K562 (cell line): Measurements from ENCODE around the gene A2ML1.

Source experiments
- BACH1 ChIP-seq: fragments of 200-800 bp; sonication (Bioruptor generic); IDR thresholded peaks from 2 replicates; pipeline ENCODE4 v1.6.1; 2016; ENCODE audit warnings: missing genetic modification characterization, missing compliant biosample characterization
- CEBPZ ChIP-seq: fragments of 150-350 bp; IDR thresholded peaks from 2 replicates; pipeline ENCODE4 v1.6.1; 2014; ENCODE audit warnings: low read depth, mild to moderate bottlenecking, low read length, borderline replicate concordance
- CTCF ChIP-seq, 3 experiments: IDR thresholded peaks in 2 of 3; conservative IDR thresholded peaks in 1 of 3; 2 replicates each; pipeline ENCODE4 v1.5.1; 2011 to 2012; ENCODE audit warnings: low read length in 3 of 3, mild to moderate bottlenecking in 3 of 3, control low read depth in 2 of 3, improper control_type of control experiment in 1 of 3, inconsistent platforms in 1 of 3, low read depth in 1 of 3, mixed read lengths in 1 of 3, moderate library complexity in 1 of 3; ENCODE audit not compliant: insufficient read depth in 2 of 3
- ESRRA ChIP-seq: fragments of 450-650 bp; IDR thresholded peaks from 2 replicates; pipeline ENCODE4 v1.6.1; 2014; ENCODE audit warnings: low read depth, mild to moderate bottlenecking, moderate library complexity, borderline replicate concordance
- FOS ChIP-seq: IDR thresholded peaks from 3 replicates; pipeline ENCODE4 v1.6.1; 2011; ENCODE audit not compliant: insufficient read length; ENCODE audit errors: extremely low read depth
- HNRNPUL1 ChIP-seq: fragments of 200-400 bp; formaldehyde crosslinking; IDR thresholded peaks from 2 replicates; pipeline ENCODE4 v1.6.1; 2017; ENCODE audit warnings: low read length
- MAFG ChIP-seq: fragments of 450-650 bp; conservative IDR thresholded peaks from 2 replicates; pipeline ENCODE4 v1.6.1; 2016; ENCODE audit warnings: missing genetic modification characterization, missing compliant biosample characterization
- MAX ChIP-seq: sonication (generic); formaldehyde crosslinking; IDR thresholded peaks from 2 replicates; pipeline ENCODE4 v1.9.0; 2022; ENCODE audit warnings: mild to moderate bottlenecking, missing genetic modification reagents
- MXI1 ChIP-seq: IDR thresholded peaks from 2 replicates; pipeline ENCODE4 v1.6.1; 2011; ENCODE audit warnings: low read depth, mild to moderate bottlenecking, improper control_type of control experiment, low read length
- POLR2A ChIP-seq: fragments of 450-650 bp; conservative IDR thresholded peaks from 2 replicates; pipeline ENCODE4 v1.6.1; 2016
- REST ChIP-seq, 2 experiments: fragments of 450-650 bp; formaldehyde crosslinking in 1 of 2; IDR thresholded peaks; 2 replicates each; pipeline versions ENCODE4 v1.4.0 to v1.6.1; 2014 to 2020; ENCODE audit warnings: mild to moderate bottlenecking in 2 of 2, borderline replicate concordance in 1 of 2, low read depth in 1 of 2
- STAT5B ChIP-seq: fragments of 250-450 bp; sonication (Bioruptor Pico); IDR thresholded peaks from 2 replicates; pipeline ENCODE4 v1.8.0; 2021; ENCODE audit warnings: mild to moderate bottlenecking, inconsistent platforms
- TCF7L2 ChIP-seq: fragments of 150-350 bp; IDR thresholded peaks from 2 replicates; pipeline ENCODE4 v1.6.1; 2016; ENCODE audit warnings: low read depth, mild to moderate bottlenecking, low read length, moderate library complexity
- ZNF584 ChIP-seq: fragments of 200-800 bp; sonication (Bioruptor generic); IDR thresholded peaks from 2 replicates; pipeline ENCODE4 v1.6.1; 2016; ENCODE audit warnings: low read depth, mild to moderate bottlenecking, missing genetic modification characterization, missing compliant biosample characterization

- TF ChIP-seq CTCF (IDR thresholded peaks at IDR 0.05 in 2 of 3, conservative IDR thresholded peaks at IDR 0.05 in 1 of 3; ENCODE audit: insufficient read depth in 2 of 3, low read depth in 1 of 3, low read length in 3 of 3) (no peak), BACH1 (tag) (no peak), MAX (CRISPR knock-in tag) (no peak), POLR2A (no peak), CEBPZ (no peak), FOS (no peak), HNRNPUL1 (no peak), ZNF584 (CRISPR knock-in tag) (no peak), MXI1 (no peak), REST (IDR thresholded peaks at IDR 0.05; ENCODE audit: borderline replicate concordance) (no peak), REST (CRISPR knock-in tag; IDR thresholded peaks at IDR 0.05; ENCODE audit: low read depth) (no peak), TCF7L2 (no peak), ESRRA (no peak), MAFG (no peak), STAT5B (CRISPR knock-in tag) (no peak)
These were observed 44.6 kb downstream of the A2ML1 start for GRCh38 chr12:8867009-8867408.
